ENCODE data around the gene CXCR6.

- TF ChIP-seq CTCF (IDR thresholded peaks at IDR 0.05; ENCODE audit: borderline replicate concordance, extremely low read depth, low read length, poor library complexity, severe bottlenecking), result no peak
- no peak for TF ChIP-seq EZH2 (IDR thresholded peaks at IDR 0.05; ENCODE audit: borderline replicate concordance, low read depth, low read length, severe bottlenecking)
These were observed 25.9 kb downstream of the CXCR6 start for GRCh38 chr3:45969116-45969515.

All from DND-41 (cell line).